Activated T-helper 2 cell treated with anti-CD3 and anti-CD28 coated beads, Interferon-gamma antibody, Interleukin-2, Interleukin-4, amounts not matched to agents 10 μg/mL and 5 μg/mL and 100 μg/mL, durations not matched to agents 14 hours and 24 hours and 36 hours (primary cell): ENCODE measurements around the gene RFX4. TPM values are rescaled to one million over a fixed set of nuclear protein-coding genes. Genes with fewer than 3 reads are reported as not detected.
"Not testable (repeated sequence)": the region's sequence is repeated elsewhere in the genome, so short reads cannot be mapped to it uniquely, and the experiment has no call there.

ENCODE experiments used
- DNase-seq: peaks from one replicate; pipeline ENCODE4 v3.0.0; 2021; ENCODE audit warnings: low spot score
- H3K27ac Mint-ChIP-seq: one replicate; pipeline ENCODE4 v1.8.0; 2021; ENCODE audit warnings: mixed read lengths
- H3K27me3 Mint-ChIP-seq: one replicate; pipeline ENCODE4 v1.8.0; 2021; ENCODE audit warnings: low read depth, mixed read lengths
- H3K36me3 Mint-ChIP-seq: one replicate; pipeline ENCODE4 v1.8.0; 2021; ENCODE audit warnings: low read depth, mixed read lengths
- H3K4me1 Mint-ChIP-seq: one replicate; pipeline ENCODE4 v1.8.0; 2021; ENCODE audit warnings: low read depth, mixed read lengths
- H3K4me3 Mint-ChIP-seq: one replicate; pipeline ENCODE4 v1.8.0; 2021; ENCODE audit warnings: low read depth, mild to moderate bottlenecking, moderate library complexity, mixed read lengths
- H3K9me3 Mint-ChIP-seq: one replicate; pipeline ENCODE4 v1.8.0; 2021; ENCODE audit warnings: mixed read lengths
- intact Hi-C: fragments of 100-400 bp; cut with micrococcal nuclease; formaldehyde crosslinking; loops from one replicate; pipeline ENCODE4 v1.15.1; 2023
- total RNA-seq: library from RNA; stranded (reverse); gene quantifications from 2 replicates; pipeline ENCODE4 v1.2.3, GENCODE V29; 2022

The RFX4 gene
- total RNA-seq, 1 donor from 2014 or later = not detected

DNA sequence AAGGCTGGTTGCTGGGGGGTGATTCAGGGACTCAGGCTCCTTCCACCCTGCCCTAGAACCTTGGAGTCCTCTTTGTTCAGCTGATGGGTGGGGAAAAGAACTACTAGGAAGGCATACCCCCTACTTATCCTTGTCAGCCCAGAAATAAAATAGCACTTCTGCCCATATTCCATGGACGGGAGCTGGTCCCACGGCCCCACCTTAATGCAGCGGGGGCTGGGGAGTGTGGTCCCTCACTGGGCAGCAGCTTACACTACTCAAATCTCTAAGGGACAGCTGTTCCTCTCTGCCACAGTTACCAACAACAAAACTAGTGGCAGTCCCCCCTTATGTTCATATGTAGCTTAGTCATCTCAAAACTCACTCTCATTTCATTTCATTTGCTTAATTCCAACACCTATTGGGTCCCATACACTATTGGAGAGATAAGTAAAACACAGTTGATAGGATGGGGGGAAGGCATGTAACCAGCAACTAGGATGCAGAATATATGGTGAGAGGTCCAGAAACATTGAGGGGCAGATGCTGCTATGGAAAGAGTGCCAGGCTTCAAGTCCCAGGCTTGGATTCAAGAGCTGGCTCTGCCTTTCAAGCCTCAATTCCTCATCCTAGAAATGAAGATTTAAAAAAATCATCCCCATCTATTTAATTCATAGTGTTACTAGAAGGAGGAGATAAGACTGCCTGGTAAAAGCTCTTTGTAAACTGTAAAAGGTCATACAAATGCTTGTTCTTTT is 107.9 kb downstream of the RFX4 start:
- Mint-ChIP-seq H3K36me3 (no peaks in the 10 kb centered on the region), H3K27ac (no peak overlapping the region), H3K9me3 (no peaks in the 10 kb centered on the region), H3K4me1 (no peaks in the 10 kb centered on the region), H3K27me3 (peaks cover 4% of the 10 kb centered on the region), H3K4me3 (no peak overlapping the region)
- intact Hi-C loops = no loop called here
- DNase-seq = no peak

DNA sequence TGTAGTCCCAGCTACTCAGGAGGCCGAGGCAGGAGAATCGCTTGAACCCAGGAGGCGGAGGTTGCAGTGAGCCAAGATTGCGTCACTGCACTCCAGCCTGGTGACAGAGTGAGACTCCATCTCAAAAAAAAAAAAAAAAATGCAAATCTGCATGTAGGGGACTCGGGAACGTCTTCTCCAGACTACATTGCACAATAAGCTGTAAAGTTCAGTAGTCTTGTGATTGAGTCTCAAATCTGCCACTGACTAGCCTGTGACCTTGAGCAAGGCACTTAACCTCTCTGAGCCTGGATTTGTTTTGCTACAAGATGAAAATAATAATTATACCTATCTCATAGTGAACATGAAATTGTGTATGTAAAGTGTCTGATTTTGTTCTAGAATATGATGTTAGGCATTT is 109.2 kb downstream of the RFX4 start:
- H3K27me3 Mint-ChIP-seq, H3K4me3 Mint-ChIP-seq, DNase-seq, H3K36me3 Mint-ChIP-seq, H3K9me3 Mint-ChIP-seq, H3K4me1 Mint-ChIP-seq, intact Hi-C loops, H3K27ac Mint-ChIP-seq: not testable (repeated sequence)

DNA sequence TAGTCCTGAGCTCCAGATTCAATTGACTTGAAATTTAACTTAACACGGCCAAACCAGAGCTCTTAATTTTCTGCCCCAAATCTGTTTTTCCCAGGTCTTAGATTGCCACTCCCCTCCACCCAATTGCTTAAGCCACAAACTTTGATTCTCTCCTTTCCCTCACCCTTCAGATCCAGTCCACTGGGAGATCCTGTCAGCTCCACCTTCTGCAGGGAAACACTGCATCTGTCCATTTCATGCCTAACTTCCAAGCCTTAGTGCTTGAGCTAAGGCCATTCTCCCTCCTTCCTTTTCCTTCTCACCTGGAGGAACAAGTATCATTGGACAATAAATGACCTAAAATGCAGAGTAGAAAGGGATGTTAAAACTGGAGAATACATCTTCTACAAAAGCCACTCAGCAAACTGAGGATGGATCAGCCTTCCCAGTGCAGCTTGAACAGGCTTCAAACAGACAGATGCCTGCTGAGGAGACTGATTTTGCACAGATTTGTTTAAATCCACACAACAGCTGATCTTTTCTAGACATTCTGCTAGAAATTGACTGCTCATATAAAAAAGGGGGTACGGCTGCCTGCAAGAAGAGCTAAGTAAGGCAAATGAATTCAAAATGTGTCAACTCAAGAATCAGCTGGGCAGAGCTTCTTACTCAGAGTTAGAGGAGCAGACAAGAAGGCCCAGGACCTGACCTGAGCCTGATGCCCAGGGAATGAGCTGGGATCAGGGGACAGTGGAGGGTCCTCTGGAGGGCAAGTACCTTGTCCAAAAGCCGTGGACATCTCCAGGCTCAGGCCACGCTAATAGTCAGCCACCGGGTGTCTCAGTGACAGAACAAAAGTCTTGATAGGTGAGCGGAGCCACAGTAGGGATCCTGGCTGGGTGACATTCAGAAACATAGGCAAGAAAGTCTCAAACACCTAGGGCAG is 110.4 kb downstream of the RFX4 start:
- intact Hi-C loops = no loop called here
- no peaks in the 10 kb centered on the region for H3K9me3 Mint-ChIP-seq

DNA sequence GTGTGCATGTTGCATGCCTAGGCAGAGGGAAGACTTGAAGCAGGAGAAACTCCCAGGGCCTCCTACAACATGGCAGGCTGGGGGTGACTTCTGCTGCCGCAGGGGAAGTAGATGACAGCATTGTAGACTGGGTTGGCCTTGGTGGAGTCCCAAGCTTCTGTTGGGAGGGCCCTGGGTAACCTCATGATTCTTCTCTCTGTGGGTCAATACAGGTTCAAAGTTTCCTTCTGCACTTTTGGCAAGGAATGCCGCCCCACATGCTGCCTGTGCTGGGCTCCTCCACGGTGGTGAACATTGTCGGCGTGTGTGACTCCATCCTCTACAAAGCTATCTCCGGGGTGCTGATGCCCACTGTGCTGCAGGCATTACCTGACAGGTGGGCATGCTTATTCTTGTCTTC is 113.3 kb downstream of the RFX4 start:
- Mint-ChIP-seq H3K27me3 (peaks cover 4% of the 10 kb centered on the region), H3K36me3 (no peaks in the 10 kb centered on the region), H3K4me3 (no peak overlapping the region), H3K4me1 (no peaks in the 10 kb centered on the region), H3K9me3 (peaks cover 15% of the 10 kb centered on the region), H3K27ac (no peak overlapping the region)
- DNase-seq = no peak
- intact Hi-C loops = no loop called here

More for the DNA sequence above, 110.4 kb downstream of the RFX4 start:
- Mint-ChIP-seq H3K4me1 (no peaks in the 10 kb centered on the region), H3K36me3 (no peaks in the 10 kb centered on the region), H3K27me3 (peaks cover 4% of the 10 kb centered on the region), H3K4me3 (no peak overlapping the region), H3K27ac (no peak overlapping the region)
- DNase-seq = no peak

DNA sequence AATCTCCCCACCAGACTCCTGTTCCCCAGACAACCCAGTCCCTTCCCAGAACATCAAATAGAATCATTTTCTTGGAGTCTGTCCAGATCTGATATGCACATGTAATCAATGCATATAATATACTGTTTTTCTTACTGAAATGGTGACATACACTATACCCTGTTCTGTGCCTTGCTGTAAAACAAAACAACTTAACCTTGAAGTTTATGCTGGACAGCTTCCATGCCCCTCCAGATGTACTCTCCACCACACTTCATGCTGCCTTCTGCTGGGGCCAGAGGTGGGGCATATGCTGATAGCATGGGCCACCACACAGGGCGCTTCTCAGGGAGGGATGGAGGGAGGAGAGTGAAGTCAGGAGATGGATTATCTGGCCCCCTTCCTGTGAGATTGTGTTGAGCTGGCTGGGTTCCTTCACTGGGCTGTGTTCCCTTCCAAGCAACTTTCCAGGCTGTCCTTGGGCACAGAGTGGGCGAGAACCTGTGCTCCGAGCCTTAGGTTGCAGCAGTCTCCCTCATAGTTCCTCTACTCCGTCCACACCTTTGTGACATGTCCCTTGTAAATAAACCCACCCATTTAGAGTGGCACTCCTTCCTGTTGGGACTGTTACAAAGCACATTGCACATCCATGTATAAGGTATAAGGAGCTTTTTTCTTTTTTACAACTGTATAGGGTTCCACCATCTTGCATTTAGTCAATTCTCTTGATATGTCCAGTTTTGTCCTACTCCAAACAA is 114.0 kb downstream of the RFX4 start:
- no peak overlapping the region for H3K4me3 Mint-ChIP-seq
- no peaks in the 10 kb centered on the region for H3K36me3 Mint-ChIP-seq
- H3K4me1 Mint-ChIP-seq = no peaks in the 10 kb centered on the region
- no peak for DNase-seq
- peaks cover 21% of the 10 kb centered on the region for H3K9me3 Mint-ChIP-seq
- intact Hi-C loops = no loop called here
- H3K27me3 Mint-ChIP-seq = peaks cover 4% of the 10 kb centered on the region
- H3K27ac Mint-ChIP-seq = no peak overlapping the region

DNA sequence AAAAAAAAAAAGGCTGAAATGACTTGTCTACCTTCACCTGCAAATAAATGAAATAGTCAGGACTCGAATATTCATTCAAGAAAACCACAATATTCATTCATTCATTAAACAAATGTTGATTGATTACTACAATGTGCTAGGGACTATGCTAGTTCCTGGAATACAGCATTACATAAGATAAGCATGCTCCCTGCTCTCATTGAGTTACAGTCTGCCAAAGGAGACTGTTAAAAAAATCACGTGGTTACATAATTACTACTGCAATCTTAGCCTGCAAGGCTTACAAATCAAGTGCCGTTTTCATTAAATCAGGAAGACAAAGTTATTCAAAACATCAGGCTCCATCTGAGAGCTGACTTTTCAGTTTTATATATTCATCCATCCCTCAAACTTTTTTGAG is 121.3 kb downstream of the RFX4 start:
- Mint-ChIP-seq H3K4me1 (no peaks in the 10 kb centered on the region), H3K4me3 (no peak overlapping the region)
- intact Hi-C loops = no loop called here

DNA sequence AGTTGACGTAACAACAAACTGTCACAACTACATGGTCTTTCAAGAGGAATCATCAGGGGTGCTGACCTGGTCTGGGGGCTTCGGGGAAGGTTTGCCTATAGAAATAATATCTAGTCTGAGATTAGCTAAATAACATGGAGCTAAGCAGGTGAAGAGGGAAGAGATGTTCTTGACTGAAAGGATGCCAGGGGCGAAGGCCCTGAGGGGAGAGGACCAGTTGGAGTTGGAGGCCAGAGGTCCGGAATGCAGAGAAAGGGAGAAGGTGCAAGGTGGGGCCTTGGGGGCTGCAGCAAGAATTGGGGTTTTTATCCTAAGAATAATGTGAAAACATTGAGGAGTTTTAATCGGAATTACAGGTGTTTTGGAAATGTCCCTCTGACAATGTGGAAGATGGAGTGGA is 123.2 kb downstream of the RFX4 start:
- intact Hi-C loops = no loop called here
- no peak overlapping the region for H3K4me3 Mint-ChIP-seq
- no peaks in the 10 kb centered on the region for H3K4me1 Mint-ChIP-seq
- no peak for DNase-seq
- H3K9me3 Mint-ChIP-seq = peaks cover 6% of the 10 kb centered on the region
- H3K27me3 Mint-ChIP-seq = no peaks in the 10 kb centered on the region
- no peaks in the 10 kb centered on the region for H3K36me3 Mint-ChIP-seq
- no peak overlapping the region for H3K27ac Mint-ChIP-seq

More for the DNA sequence above, 121.3 kb downstream of the RFX4 start:
- Mint-ChIP-seq H3K27ac (no peak overlapping the region), H3K27me3 (no peaks in the 10 kb centered on the region), H3K36me3 (no peaks in the 10 kb centered on the region), H3K9me3 (peaks cover 15% of the 10 kb centered on the region)
- DNase-seq = no peak

DNA sequence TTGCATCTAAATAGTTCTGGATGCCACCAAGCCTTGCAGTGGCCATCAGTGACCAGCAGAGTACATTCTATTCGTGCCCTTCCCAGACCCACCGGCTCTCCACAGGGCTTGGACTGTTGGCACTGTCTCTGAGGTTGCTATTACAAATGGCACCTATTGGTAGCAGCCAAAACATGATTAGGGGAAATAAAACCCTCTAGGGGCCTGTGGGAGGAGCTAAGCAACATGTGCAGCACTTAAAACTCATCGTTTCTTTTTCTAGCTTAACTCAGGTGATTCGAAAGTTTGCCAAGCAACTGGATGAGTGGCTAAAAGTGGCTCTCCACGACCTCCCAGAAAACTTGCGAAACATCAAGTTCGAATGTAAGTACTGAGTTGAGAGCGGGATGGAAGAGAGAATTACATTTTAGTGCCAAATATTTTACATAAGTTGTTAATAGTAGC is 126.3 kb downstream of the RFX4 start:
- H3K9me3 Mint-ChIP-seq = no peaks in the 10 kb centered on the region
- peaks cover 8% of the 10 kb centered on the region for H3K27me3 Mint-ChIP-seq
- no peak overlapping the region for H3K27ac Mint-ChIP-seq
- no peak overlapping the region for H3K4me3 Mint-ChIP-seq
- DNase-seq = no peak
- H3K4me1 Mint-ChIP-seq = no peaks in the 10 kb centered on the region
- H3K36me3 Mint-ChIP-seq = no peaks in the 10 kb centered on the region
- intact Hi-C loops = no loop called here

DNA sequence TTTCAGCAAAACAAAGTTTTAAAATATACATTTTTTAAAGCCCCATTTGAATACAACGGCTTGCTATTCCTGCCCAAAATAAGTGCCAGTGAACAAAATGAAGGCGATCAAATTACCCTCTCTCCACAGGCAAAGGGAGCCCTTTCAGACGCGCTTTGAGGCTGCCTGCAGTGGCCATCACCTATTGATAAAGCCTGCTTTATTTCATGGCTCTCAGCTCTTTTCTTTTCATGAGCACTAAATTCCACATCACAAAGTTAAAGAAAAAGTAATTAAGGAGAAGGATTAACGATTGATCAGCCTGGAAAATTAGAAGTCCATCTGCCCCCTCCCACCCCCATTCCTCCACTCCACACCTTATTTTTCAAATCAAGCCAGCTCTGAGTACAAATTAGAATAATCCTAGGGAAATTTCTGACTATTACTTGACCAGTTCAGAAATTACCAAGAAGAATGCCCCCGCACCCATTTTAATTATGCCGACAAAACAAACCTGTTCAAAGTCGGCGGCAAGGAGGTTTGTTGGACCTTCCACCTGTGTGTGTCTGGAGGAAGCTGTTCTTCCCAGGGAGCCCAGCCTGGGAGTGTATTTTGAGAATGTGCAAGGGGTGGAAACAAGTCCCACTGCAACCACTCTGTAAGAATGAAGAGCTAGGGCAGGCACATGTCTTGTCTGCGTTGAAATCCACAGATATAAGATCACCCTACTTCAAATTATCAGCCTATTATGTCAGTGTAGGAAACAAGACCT is 127.5 kb downstream of the RFX4 start:
- intact Hi-C loops = no loop called here
- H3K9me3 Mint-ChIP-seq = no peaks in the 10 kb centered on the region
- H3K27ac Mint-ChIP-seq = no peak overlapping the region
- no peaks in the 10 kb centered on the region for H3K36me3 Mint-ChIP-seq
- H3K27me3 Mint-ChIP-seq = peaks cover 8% of the 10 kb centered on the region
- no peak overlapping the region for H3K4me3 Mint-ChIP-seq
- no peak for DNase-seq
- no peaks in the 10 kb centered on the region for H3K4me1 Mint-ChIP-seq

DNA sequence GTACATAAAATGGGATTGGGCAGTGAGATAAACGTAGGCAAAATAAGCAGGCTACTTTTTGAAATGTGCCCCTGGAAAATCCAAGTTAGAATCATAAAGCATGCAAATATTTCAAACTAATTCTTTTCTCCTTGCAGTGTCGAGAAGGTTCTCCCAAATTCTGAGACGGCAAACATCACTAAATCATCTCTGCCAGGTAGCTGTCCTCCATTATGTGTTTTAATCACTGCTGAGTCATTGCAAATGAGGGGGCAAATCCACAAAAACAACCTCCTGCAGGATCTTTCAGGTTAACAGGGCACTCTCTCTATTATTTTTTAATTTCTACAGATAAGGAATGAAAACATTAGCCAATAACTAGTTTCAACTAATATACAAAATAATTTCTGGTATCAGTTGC is 128.5 kb downstream of the RFX4 start:
- intact Hi-C loops = no loop called here
- Mint-ChIP-seq H3K27ac (no peak overlapping the region), H3K27me3 (peaks cover 8% of the 10 kb centered on the region), H3K4me3 (no peak overlapping the region), H3K4me1 (no peaks in the 10 kb centered on the region), H3K36me3 (no peaks in the 10 kb centered on the region), H3K9me3 (no peaks in the 10 kb centered on the region)
- no peak for DNase-seq

DNA sequence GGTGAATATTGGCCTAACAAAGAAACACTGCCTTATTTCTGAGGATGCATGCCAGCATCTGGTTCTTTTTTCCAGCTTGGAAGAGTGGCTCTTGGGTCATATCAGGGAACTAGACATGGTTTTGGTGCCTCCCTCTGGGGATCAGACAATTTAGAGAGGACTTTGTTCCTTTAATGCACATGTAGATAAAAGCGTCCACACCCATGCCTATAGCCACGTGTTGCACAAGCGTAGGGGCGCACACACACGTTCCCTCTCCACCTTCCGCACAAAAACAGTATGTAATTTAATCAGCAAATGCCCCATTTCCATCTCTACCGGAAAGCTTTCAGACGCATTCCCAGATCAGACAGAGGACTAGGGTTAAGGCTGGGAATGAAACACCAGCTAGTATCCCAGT is 130.0 kb downstream of the RFX4 start:
- H3K4me3 Mint-ChIP-seq = no peak overlapping the region
- no peak for DNase-seq
- H3K9me3 Mint-ChIP-seq = no peaks in the 10 kb centered on the region
- intact Hi-C loops = no loop called here
- H3K27ac Mint-ChIP-seq = no peak overlapping the region
- peaks cover 8% of the 10 kb centered on the region for H3K27me3 Mint-ChIP-seq
- no peaks in the 10 kb centered on the region for H3K4me1 Mint-ChIP-seq
- no peaks in the 10 kb centered on the region for H3K36me3 Mint-ChIP-seq

DNA sequence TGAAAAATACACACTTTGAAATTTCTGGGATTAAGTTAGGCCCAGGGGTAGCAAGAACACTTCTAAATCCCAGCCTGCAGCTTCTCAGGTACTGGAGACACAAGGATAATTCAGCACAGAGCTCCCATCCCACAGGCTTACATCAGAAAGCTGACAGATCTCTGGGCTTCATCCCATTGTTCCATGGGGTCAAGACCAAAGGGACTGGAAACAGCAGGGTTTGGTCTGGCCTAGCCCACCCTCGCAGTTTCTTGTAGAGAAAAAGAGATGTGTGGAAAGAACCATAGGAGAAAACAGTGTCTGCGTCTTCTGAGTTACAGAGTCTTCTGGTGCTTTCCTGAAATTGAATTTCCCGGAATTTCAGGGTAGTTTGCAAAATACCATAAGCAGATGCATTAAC is 132.1 kb downstream of the RFX4 start:
- Mint-ChIP-seq H3K27me3 (peaks cover 14% of the 10 kb centered on the region), H3K4me1 (no peaks in the 10 kb centered on the region), H3K4me3 (no peak overlapping the region), H3K9me3 (no peaks in the 10 kb centered on the region), H3K27ac (no peak overlapping the region), H3K36me3 (no peaks in the 10 kb centered on the region)
- intact Hi-C loops = no loop called here
- no peak for DNase-seq
